Activated CD4-positive, alpha-beta T cell treated with anti-CD3 and anti-CD28 coated beads, Interleukin-2, amount 50 U/mL, for 4 hours (primary cell): ENCODE results near the gene EXPH5.
"Not testable (repeated sequence)": the region's sequence is repeated elsewhere in the genome, so short reads cannot be mapped to it uniquely, and the experiment has no call there.

Experiments
- DNase-seq, 2 experiments: peaks; one replicate each; pipeline ENCODE4 v3.0.0-alpha.2; 2020

The EXPH5 gene, protein sequence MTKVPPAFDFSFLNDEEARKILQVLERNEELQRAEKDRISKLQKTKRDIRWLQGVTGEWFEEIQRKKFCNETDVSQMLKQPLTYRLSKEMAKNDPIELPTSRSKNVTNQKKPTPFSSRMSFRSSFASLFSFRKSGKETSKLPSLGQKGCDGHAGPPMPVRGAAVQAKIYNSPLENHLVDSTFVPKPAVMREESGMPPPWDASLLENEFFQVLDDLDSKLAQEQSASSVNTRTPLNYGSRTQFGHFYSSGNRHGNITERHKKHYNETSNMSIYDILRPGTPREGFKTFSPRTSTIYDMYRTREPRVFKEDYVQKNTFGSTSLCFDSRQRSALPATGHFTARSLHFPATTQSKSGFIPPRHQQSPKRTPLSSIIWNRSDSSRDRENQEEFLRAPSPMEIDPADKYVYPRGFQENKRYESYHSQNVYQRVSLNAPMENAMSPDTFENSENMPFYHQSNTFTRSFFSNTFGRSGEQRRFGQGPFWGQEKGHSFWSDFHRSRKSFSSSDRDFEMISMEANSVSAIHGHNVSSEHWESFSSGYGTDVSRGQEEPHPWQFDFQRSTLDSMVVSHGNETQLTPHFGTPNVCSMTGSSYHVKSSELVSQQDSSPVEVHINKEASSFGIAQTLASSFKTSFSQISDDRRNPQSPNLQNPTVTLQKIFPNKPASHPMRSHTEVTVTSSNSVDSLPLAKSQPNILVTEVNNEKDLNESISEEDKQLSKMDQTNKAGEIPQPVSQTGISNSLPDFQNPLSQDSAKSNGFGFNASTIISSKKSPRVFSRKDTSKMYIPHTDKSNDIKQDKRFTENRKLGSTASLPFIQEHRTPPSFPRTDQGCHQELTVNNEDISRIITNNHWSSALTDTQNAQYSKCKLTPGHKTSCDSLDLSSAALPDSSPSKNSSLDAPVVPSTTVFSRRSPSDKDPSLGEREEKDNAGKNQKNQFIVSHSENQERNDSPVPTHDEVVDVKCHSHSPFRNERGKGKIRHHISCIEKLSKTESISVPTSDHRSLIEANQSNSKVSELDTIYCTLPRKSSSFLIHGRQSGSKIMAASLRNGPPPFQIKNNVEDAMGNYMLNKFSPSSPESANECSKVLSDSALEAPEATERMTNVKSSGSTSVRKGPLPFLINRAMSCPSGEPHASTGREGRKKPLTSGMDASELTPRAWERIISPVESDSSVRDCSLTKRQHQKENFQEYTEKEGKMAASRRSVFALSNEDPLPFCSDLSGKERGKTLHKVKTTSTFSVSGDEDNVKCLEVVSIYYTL (N-terminal part only)

DNA sequence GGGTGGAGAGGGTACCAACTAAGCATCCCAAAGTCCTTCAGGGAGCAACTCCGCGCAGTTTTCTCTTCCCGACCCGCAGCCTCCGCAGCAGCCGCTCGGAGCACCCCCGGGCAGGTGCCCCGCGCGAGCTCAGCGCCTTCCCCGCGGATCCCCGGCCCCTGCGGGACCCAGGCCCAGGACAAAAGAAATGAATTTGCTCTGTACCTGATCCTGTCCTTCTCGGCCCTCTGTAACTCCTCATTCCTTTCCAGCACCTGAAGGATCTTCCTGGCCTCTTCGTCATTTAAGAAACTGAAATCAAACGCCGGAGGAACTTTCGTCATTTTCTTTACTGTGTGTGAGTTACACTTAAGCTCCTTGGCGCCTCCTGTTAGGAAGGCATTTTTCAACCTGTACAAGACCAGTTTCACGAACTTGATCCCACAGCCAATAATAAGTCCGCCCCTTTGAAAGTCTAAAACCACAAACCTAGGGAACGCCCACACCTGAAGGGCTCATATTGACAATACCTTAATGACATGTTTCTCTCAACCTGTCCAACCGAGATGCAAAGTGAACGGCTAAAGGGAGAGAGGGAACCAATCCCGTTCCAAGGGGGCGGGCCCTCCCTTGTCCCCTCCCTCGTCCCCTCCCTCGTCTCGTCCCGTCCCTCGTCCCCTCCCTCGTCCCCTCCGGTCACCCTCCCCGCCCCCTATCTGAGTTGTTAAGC, at the start of gene EXPH5:
EXPH5 (minus strand) TSS at position 555 of the 709 bp plus-strand sequence; CDS start at position 323, 232 bp downstream.
- peak; percentile 88 for DNase-seq

DNA sequence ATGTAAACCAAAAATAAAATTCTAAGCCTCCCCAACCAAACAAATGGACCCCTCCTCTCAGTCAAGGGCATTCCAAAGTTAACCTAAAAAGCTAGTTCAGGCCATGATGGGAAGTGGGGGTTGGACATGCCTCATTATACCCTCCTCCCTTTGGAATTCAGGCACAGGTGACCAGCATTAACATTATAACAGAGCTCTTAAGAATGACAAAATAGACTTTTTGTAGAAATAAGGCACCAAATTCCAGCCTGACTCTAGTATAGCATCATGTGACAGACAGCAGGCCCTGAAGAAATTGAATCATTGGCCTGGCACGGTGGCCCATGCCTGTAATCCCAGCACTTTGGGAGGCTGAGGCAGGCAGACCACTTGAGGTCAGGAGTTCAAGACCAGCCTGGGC, 48.2 kb upstream of the EXPH5 start:
- DNase-seq, result not testable (repeated sequence)

- DNase-seq, result no peak
Observed at GRCh38 chr11:108639146-108639545, 45.6 kb upstream of the EXPH5 start.

DNA sequence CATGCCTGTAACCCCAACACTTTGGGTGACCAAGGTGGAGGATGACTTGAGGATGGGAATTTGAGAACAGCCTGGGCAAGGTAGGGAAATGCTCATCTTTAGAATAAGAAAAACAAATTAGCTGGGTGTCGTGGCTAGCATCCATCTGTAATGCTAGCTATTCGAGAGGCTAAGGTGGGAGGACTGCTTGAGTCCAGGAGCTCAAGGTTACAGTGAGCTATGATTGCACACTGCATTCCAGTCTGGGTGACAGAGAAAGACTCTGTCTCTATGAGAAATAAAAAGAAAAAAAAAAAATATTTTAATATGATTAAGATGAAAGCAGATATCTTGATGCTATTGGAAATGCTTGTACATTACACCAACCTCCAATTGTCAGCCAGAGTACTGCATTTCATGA, 42.7 kb upstream of the EXPH5 start:
- no peak for DNase-seq

DNA sequence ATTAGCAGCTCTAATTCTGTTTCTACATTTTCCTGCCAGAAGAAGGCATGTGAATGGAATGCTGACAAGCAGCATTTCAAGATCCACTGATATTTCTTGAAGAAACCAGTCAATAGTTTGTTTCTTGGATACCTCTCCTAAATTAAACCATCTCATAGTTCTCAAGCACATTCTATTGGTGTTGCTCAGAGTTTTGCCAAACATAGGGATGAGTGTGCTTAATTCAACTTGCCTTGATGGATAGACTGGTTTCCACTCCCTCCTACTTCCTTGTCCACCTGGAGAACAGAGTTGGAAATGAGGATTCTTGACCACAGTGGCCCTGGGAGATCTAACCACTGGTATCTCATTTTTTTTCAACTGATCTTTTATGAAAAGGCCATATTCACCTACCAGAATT, 41.5 kb upstream of the EXPH5 start:
- no peak for DNase-seq

DNA sequence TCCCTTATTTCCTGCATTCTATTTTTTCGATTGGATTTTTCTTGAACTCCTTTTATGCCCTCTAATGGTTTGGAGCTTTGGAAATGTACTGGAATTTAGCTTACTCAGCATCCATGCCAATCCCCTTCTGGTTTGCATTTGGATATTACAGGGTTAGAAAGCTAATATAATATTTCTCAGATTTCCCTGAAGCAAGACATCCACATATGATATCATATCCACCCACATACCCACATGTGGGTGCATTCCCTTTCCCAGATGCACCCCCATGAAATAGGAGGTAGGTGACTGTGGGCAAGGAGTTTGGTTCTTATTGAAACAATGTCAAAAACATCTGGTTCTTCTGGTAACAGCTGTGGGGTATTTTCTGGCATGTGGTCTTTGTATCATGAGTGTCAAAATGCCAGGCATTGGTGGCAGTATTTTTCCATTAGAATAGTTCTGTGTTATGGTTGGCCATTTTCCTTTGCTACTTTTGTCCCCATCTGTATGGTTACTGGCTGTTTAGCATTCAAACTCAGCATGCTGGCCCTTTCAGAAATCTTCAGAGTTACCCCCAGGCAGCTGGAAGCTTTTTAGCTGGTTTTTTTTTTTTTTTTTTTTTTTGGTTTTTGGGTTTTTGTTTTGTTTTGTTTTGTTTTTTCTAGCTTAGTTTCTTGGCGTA, 38.6 kb upstream of the EXPH5 start:
- DNase-seq, result no peak

DNA sequence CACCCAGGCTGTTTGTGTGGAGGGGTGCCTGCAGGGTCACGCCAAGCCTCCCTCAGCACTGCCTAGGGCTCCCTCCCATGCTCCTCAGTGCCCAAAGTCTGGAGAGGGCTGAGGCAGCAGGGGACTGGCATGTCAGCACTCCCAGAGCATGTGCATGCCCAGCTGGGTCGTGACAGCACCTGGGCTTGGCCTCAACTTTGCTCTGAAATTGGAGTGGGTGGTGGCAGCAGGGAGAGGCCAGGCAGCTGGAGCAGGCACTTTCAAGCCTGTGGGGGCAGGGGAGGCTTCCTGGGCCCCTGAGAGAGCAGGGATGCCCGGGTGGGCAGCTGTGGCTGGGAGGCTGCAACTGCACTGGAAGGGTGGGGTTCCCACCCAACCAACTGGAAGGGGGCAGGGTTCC, 35.7 kb upstream of the EXPH5 start:
- DNase-seq, result no peak

- DNase-seq, result no peak
Observed at GRCh38 chr11:108628812-108629211, 35.2 kb upstream of the EXPH5 start.

DNA sequence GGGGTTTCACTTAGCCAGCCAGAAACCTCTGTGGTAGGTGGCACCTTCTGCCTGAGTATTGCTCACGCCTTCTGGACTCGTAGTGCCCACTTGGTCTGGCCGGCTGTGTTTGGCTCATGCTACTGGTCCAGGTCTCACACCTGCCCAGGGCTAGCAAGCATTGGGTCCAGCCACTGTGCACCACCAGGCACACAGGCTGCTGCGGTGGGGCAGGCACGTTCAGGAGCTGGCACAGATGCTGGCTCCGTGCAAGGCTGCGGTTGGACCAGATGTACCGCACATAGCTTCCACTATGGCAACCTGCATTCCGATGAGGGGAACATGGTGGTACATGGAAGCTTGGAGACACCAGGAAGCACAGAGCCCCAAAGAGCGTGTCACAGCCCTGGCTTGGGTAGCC, 34.8 kb upstream of the EXPH5 start:
- DNase-seq, result no peak

DNA sequence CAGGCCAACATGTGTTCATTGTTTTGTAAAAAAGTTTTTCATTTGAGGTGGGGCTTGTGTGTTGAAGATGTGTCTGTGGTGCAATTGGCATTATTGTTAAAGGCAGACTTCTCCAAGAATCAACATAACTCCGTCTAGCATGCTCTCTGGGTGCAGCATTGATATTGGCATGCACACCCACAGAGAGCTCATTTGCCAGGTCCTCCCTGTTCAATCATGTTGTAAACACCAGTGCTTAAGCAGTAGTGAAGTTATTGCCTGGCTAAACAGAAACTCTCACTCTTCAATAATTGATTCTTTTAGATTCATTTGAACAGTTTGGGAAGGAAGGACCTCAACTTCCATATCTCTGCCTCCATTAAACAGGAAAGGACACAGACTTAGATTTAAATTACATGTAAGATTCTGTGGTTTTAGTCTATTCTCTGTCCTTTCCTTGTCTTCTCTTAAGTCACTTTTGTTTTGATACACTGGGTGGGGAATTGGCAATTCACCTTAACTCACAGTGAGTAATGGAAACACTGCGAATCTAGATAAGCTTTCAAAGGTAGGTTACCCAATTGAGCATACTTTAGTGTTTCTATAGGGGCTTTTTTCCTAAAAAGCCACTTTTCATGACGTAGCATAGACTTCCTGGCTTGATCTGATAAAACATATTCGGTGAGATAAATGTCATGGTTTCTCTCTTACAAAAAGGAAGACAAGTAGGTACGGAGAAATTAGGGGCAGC, 30.8 kb upstream of the EXPH5 start:
- no peak for DNase-seq

- DNase-seq, result no peak
Observed at GRCh38 chr11:108622341-108622740, 28.8 kb upstream of the EXPH5 start.

- DNase-seq, result no peak
Observed at GRCh38 chr11:108620958-108621772, 27.6 kb upstream of the EXPH5 start.

GRCh38 chr11:108618529-108618928, 25.0 kb upstream of the EXPH5 start:
- no peak for DNase-seq

- no peak for DNase-seq
Observed at GRCh38 chr11:108617055-108617454, 23.5 kb upstream of the EXPH5 start.

GRCh38 chr11:108616549-108616948, 23.0 kb upstream of the EXPH5 start:
- DNase-seq, result no peak

DNA sequence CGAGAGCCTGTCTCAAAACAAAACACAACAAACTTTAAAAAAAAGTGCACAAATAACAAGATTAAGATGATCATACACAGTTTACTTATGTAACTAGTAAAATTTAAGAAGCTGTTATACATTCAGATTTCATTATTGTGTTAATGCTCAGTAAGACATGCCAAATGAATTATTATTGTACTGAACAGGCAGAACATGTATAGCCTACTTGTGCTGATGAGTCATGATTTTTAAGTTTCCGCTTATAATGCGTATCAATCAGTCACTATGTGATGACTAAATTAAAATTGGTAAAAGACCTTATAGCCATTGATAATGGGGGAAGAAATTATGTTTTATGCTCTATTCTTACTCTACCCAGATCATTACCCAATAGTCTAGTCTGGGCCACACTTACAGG, 20.5 kb upstream of the EXPH5 start:
- no peak for DNase-seq

GRCh38 chr11:108609682-108610081, 16.1 kb upstream of the EXPH5 start:
- no peak for DNase-seq

- DNase-seq, result no peak
Observed at GRCh38 chr11:108608548-108608947, 15.0 kb upstream of the EXPH5 start.

DNA sequence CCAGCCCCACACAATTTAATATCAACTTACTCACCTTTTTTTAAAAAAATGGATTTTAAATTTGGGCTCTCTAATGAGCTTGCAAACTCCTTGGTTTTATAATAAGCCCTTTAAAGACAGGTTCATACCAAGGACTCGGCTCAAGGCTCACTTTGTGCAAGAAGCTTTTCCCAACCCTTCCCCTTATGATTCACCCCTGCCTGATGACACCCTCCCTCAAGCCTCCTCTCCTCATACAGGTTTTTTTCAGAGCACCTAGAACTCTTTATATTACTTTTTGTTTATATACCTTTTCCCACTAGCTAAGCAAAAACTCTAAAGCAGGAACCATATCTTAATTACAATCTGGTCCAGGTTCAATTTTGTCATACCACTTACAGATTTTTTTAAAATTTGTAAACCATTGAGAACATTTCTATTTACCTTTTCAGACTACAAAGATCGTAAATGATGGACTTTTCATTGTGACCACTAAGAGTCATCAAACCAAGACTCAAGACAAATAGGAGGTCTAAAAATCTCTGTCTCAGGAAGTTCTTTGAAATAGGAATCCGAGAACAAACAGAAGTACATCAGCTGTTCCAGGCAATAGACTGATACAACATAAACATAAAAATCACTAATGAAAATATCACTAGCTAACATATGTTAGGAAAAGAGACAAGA, 13.1 kb upstream of the EXPH5 start:
- DNase-seq, result no peak

DNA sequence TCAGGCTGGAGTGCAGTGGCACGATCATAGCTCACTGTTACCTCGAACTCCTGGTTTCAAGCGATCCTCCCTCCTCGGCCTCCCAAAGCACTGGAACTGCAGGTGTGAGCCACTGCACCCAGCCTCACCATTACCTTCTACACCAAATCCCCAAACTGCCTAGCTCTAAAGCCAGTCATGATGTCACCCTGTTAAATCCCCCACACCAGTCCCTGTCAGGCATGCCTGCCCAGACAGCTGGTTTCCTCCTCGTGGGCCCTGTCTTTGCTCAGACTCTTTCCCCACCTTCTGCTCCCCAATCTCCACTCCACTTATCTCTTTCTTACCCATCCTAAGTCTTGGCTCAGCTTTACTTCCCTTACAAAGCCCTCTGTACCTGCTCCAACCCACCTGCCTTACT, 12.5 kb upstream of the EXPH5 start:
- no peak for DNase-seq
